Activated CD4-positive, alpha-beta T cell treated with anti-CD3 and anti-CD28 coated beads for 48 hours (primary cell): ENCODE results near the gene ADAMTS12.

ENCODE experiments used
- DNase-seq: peaks from one replicate; pipeline ENCODE4 v3.0.0-alpha.2; 2020

Gene ADAMTS12

GRCh38 chr5:33842456-33842855, 49.3 kb downstream of the ADAMTS12 start:
- DNase-seq = no peak

- DNase-seq = no peak
Measured at GRCh38 chr5:33841891-33842290, 49.9 kb downstream of the ADAMTS12 start.

GRCh38 chr5:33840927-33841547, 50.8 kb downstream of the ADAMTS12 start:
- no peak for DNase-seq

- DNase-seq = no peak
Measured at GRCh38 chr5:33837301-33837700, 54.5 kb downstream of the ADAMTS12 start.

- no peak for DNase-seq
Measured at GRCh38 chr5:33834334-33834733, 57.5 kb downstream of the ADAMTS12 start.

- DNase-seq = no peak
Measured at GRCh38 chr5:33833237-33833575, 58.6 kb downstream of the ADAMTS12 start.

- DNase-seq = no peak
Measured at GRCh38 chr5:33832404-33833236, 59.2 kb downstream of the ADAMTS12 start.

- no peak for DNase-seq
Measured at GRCh38 chr5:33831041-33831440, 60.7 kb downstream of the ADAMTS12 start.

- no peak for DNase-seq
Measured at GRCh38 chr5:33829430-33829829, 62.4 kb downstream of the ADAMTS12 start.

- no peak for DNase-seq
Measured at GRCh38 chr5:33828626-33829308, 63.0 kb downstream of the ADAMTS12 start.

GRCh38 chr5:33827885-33828284, 63.9 kb downstream of the ADAMTS12 start:
- no peak for DNase-seq

GRCh38 chr5:33827018-33827707, 64.6 kb downstream of the ADAMTS12 start:
- DNase-seq = no peak

GRCh38 chr5:33824516-33825195, 67.1 kb downstream of the ADAMTS12 start:
- DNase-seq = no peak

- DNase-seq = no peak
Measured at GRCh38 chr5:33817301-33817700, 74.5 kb downstream of the ADAMTS12 start.

- no peak for DNase-seq
Measured at GRCh38 chr5:33816791-33817190, 75.0 kb downstream of the ADAMTS12 start.

- DNase-seq = no peak
Measured at GRCh38 chr5:33812746-33813145, 79.0 kb downstream of the ADAMTS12 start.

- DNase-seq = no peak
Measured at GRCh38 chr5:33810491-33811120, 81.2 kb downstream of the ADAMTS12 start.

GRCh38 chr5:33809936-33810335, 81.9 kb downstream of the ADAMTS12 start:
- DNase-seq = no peak

- DNase-seq = no peak
Measured at GRCh38 chr5:33808699-33809098, 83.1 kb downstream of the ADAMTS12 start.

- DNase-seq = no peak
Measured at GRCh38 chr5:33807771-33808170, 84.0 kb downstream of the ADAMTS12 start.

- no peak for DNase-seq
Measured at GRCh38 chr5:33806738-33807442, 84.9 kb downstream of the ADAMTS12 start.

- no peak for DNase-seq
Measured at GRCh38 chr5:33801292-33801691, 90.5 kb downstream of the ADAMTS12 start.
